HEK293 (cell line): Measurements from ENCODE around the gene MID1IP1.

Experiments
- CTCF ChIA-PET: fragments of 350-600 bp; formaldehyde crosslinking; extraction: SDS; loops from one replicate; lab custom pipeline; 2021; ENCODE audit warnings: antibody characterized with exemption; lab: Yijun Ruan, JAX
- POLR2A ChIA-PET: fragments of 300-600 bp; formaldehyde crosslinking; extraction: SDS; loops from one replicate; lab custom pipeline; 2020; ENCODE audit warnings: antibody characterized with exemption, inconsistent platforms; lab: Yijun Ruan, JAX
- H3K27ac ChIP-seq: fragments of 200-500 bp; sonication (Bioruptor generic); 2 replicates; pipeline ENCODE4 v1.5.1; 2014; ENCODE audit warnings: low read depth, low read length, control low read depth, inconsistent platforms; ENCODE audit errors: extremely low read depth
- H3K36me3 ChIP-seq, 2 experiments: fragments of 200-500 bp in 1 of 2; sonication (Bioruptor generic) in 1 of 2; 1 replicate in 1 of 2; 2 replicates in 1 of 2; pipeline ENCODE4 v1.5.1; 2014 to 2017; ENCODE audit warnings: inconsistent platforms in 2 of 2, low read length in 2 of 2; ENCODE audit not compliant: control insufficient read depth in 2 of 2, insufficient read depth in 1 of 2
- H3K4me1 ChIP-seq: fragments of 200-500 bp; sonication (Bioruptor generic); 2 replicates; pipeline ENCODE4 v1.5.1; 2014; ENCODE audit warnings: mild to moderate bottlenecking, low read length, inconsistent platforms; ENCODE audit not compliant: control insufficient read depth, insufficient read depth
- H3K4me3 ChIP-seq: 2 replicates; pipeline ENCODE4 v1.5.1; 2011; ENCODE audit warnings: low read depth, mild to moderate bottlenecking, control low read depth, low read length, moderate library complexity
- H3K9me3 ChIP-seq: fragments of 200-500 bp; sonication (Bioruptor generic); 2 replicates; pipeline ENCODE4 v1.5.1; 2014; ENCODE audit warnings: low read depth, low read length, inconsistent platforms; ENCODE audit not compliant: control insufficient read depth, insufficient read depth
- KLF7 ChIP-seq: fragments of 450-650 bp; formaldehyde crosslinking; IDR thresholded peaks from 2 replicates; pipeline ENCODE4 v1.5.1; 2016; ENCODE audit warnings: missing biosample characterization, missing genetic modification characterization, borderline replicate concordance
- REPIN1 ChIP-seq: fragments of 450-650 bp; formaldehyde crosslinking; IDR thresholded peaks from 2 replicates; pipeline ENCODE4 v1.5.1; 2017; ENCODE audit warnings: missing biosample characterization, missing genetic modification characterization, low read depth
- YY1 ChIP-seq: fragments of 450-650 bp; formaldehyde crosslinking; IDR thresholded peaks from 2 replicates; pipeline ENCODE4 v1.5.1; 2018; ENCODE audit warnings: missing biosample characterization, missing genetic modification characterization
- ZBTB1 ChIP-seq: fragments of 450-650 bp; formaldehyde crosslinking; IDR thresholded peaks from 2 replicates; pipeline ENCODE4 v1.5.1; 2016; ENCODE audit warnings: missing biosample characterization, missing genetic modification characterization
- ZBTB17 ChIP-seq: fragments of 450-650 bp; formaldehyde crosslinking; IDR thresholded peaks from 2 replicates; pipeline ENCODE4 v1.5.1; 2016; ENCODE audit warnings: missing biosample characterization, missing genetic modification characterization
- ZNF341 ChIP-seq: fragments of 450-650 bp; formaldehyde crosslinking; IDR thresholded peaks from 2 replicates; pipeline ENCODE4; 2016; ENCODE audit warnings: low read depth, missing biosample characterization, missing genetic modification characterization
- ZNF366 ChIP-seq: fragments of 450-650 bp; formaldehyde crosslinking; conservative IDR thresholded peaks from 2 replicates; pipeline ENCODE4 v1.5.1; 2016; ENCODE audit warnings: missing biosample characterization, missing genetic modification characterization
- ZNF48 ChIP-seq: fragments of 450-650 bp; formaldehyde crosslinking; IDR thresholded peaks from 2 replicates; pipeline ENCODE4 v1.5.1; 2016; ENCODE audit warnings: missing biosample characterization, missing genetic modification characterization
- ZNF514 ChIP-seq: fragments of 450-650 bp; formaldehyde crosslinking; IDR thresholded peaks from 2 replicates; pipeline ENCODE4 v1.5.1; 2016; ENCODE audit warnings: missing biosample characterization, missing genetic modification characterization
- ZNF623 ChIP-seq: fragments of 450-650 bp; formaldehyde crosslinking; IDR thresholded peaks from 2 replicates; pipeline ENCODE4 v1.5.1; 2016; ENCODE audit warnings: missing biosample characterization, missing genetic modification characterization
- ZNF776 ChIP-seq: fragments of 450-650 bp; formaldehyde crosslinking; IDR thresholded peaks from 2 replicates; pipeline ENCODE4 v1.5.0; 2017; ENCODE audit warnings: missing biosample characterization, missing genetic modification characterization, borderline replicate concordance
- ZNF792 ChIP-seq: fragments of 450-650 bp; formaldehyde crosslinking; IDR thresholded peaks from 2 replicates; pipeline ENCODE4 v1.5.1; 2016; ENCODE audit warnings: missing biosample characterization, missing genetic modification characterization
- ZNF843 ChIP-seq: fragments of 450-650 bp; formaldehyde crosslinking; IDR thresholded peaks from 2 replicates; pipeline ENCODE4 v1.5.1; 2016; ENCODE audit warnings: missing biosample characterization, missing genetic modification characterization
- TF ChIP-seq, protein P1 (sequence below): fragments of 450-650 bp; formaldehyde crosslinking; IDR thresholded peaks from 2 replicates; pipeline ENCODE4 v1.5.1; 2016; ENCODE audit warnings: missing biosample characterization, missing genetic modification characterization
- TF ChIP-seq, protein P2 (sequence below): fragments of 450-650 bp; formaldehyde crosslinking; IDR thresholded peaks from 2 replicates; pipeline ENCODE4 v1.5.1; 2016; ENCODE audit warnings: missing biosample characterization, missing genetic modification characterization

MID1IP1 gene

DNA sequence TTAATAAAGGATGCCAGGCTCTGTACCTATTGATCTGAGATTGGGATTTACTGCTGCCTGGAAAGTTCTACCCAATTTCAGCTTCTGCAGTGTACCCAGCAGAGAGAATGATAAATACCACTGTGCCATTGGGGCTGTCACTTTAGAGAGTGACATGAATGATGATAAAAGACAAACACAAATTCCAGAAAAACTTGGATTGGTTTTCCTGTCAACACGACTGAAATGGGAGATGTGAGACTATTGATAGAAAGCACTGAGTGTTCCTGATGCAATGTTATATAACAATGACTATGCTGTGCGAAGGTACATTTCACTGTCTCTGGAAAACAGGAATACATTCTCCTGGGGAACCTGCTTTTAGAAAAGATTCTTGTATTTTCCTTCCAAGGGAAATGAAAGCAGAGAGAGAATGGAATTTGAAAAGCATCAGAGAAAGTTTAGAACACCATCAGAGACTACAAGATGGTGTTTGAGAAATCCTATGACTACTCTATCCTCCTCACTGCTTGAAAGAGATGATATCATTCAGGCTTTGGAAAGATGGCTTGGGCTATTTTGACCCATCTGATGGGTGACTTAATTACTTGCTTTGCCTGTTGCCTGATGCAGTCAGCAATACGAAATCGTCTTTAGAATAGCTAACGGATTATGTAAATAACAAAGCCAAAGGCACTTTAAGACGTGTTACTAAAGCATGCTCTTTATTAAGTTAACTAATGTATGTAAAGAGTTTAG lies 49.7 kb downstream of the MID1IP1 start:
- H3K36me3 ChIP-seq = no peaks in the 10 kb centered on the region
- TF ChIP-seq KLF7 (tag by site-specific recombination) = no peak
- no peaks in the 10 kb centered on the region for H3K4me1 ChIP-seq
- no peak overlapping the region for H3K4me3 ChIP-seq
- CTCF ChIA-PET = no interaction called here
- H3K9me3 ChIP-seq = no peaks in the 10 kb centered on the region
- POLR2A ChIA-PET = no interaction called here
- H3K27ac ChIP-seq = no peak overlapping the region

DNA sequence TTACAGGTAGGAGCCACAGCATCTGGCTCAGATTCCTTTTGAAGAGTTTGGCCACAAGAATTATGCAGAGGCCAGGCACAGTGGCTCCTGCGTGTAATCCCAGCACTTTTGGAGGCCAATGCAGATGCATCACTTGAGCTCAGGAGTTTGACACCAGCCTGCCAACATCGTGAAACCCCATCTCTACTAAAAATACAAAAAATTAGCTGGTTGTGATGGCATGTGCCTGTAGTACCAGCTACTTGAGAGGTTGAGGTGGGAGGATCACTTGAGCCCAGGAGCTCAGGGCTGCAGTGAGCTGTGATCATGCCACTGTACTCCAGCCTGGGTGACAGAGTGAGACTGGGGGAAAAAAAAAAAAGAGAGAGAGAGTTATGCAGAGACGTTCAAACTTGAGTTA lies 53.0 kb downstream of the MID1IP1 start:
- CTCF ChIA-PET = no interaction called here
- POLR2A ChIA-PET = no interaction called here

More for the DNA sequence above, 53.0 kb downstream of the MID1IP1 start:
- no peak overlapping the region for H3K4me3 ChIP-seq
- H3K36me3 ChIP-seq = no peaks in the 10 kb centered on the region
- H3K27ac ChIP-seq = no peak overlapping the region
- TF ChIP-seq ZNF623 (tag by site-specific recombination) (no peak), ZNF514 (tag by site-specific recombination) (no peak), ZNF792 (no peak), ZBTB17 (tag by site-specific recombination) (no peak), YY1 (tag by site-specific recombination) (no peak), ZNF776 (no peak), ZNF48 (tag by site-specific recombination) (no peak), REPIN1 (tag by site-specific recombination) (no peak), ZNF843 (tag by site-specific recombination) (no peak), ZNF366 (no peak), ZBTB1 (tag by site-specific recombination) (no peak), ZNF341 (tag by site-specific recombination) (no peak)
- TF ChIP-seq, protein P1, sequence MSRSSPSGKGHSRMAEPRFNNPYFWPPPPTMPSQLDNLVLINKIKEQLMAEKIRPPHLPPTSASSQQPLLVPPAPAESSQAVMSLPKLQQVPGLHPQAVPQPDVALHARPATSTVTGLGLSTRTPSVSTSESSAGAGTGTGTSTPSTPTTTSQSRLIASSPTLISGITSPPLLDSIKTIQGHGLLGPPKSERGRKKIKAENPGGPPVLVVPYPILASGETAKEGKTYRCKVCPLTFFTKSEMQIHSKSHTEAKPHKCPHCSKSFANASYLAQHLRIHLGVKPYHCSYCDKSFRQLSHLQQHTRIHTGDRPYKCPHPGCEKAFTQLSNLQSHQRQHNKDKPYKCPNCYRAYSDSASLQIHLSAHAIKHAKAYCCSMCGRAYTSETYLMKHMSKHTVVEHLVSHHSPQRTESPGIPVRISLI = no peak
- TF ChIP-seq, protein P2, sequence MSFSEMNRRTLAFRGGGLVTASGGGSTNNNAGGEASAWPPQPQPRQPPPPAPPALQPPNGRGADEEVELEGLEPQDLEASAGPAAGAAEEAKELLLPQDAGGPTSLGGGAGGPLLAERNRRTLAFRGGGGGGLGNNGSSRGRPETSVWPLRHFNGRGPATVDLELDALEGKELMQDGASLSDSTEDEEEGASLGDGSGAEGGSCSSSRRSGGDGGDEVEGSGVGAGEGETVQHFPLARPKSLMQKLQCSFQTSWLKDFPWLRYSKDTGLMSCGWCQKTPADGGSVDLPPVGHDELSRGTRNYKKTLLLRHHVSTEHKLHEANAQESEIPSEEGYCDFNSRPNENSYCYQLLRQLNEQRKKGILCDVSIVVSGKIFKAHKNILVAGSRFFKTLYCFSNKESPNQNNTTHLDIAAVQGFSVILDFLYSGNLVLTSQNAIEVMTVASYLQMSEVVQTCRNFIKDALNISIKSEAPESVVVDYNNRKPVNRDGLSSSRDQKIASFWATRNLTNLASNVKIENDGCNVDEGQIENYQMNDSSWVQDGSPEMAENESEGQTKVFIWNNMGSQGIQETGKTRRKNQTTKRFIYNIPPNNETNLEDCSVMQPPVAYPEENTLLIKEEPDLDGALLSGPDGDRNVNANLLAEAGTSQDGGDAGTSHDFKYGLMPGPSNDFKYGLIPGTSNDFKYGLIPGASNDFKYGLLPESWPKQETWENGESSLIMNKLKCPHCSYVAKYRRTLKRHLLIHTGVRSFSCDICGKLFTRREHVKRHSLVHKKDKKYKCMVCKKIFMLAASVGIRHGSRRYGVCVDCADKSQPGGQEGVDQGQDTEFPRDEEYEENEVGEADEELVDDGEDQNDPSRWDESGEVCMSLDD (tag by site-specific recombination) = no peak
- no peaks in the 10 kb centered on the region for H3K4me1 ChIP-seq
- no peaks in the 10 kb centered on the region for H3K9me3 ChIP-seq
